Lower leg skin (tissue), 4 donors: Measurements from ENCODE around the gene CYB5R4. TPM values are rescaled to one million over a fixed set of nuclear protein-coding genes. Genes with fewer than 3 reads are reported as not detected.
"Not testable (repeated sequence)": the region's sequence is repeated elsewhere in the genome, so short reads cannot be mapped to it uniquely, and the experiment has no call there.

Experiments used
- DNase-seq, 2 donors: peaks; one replicate each; pipeline ENCODE4 v3.0.0-alpha.2; 2019; ENCODE audit warnings: low spot score in 2 of 2
- H3K4me3 ChIP-seq: fragments of 200-600 bp; sonication (generic); 2 replicates; pipeline ENCODE4 v1.5.1; 2017; ENCODE audit warnings: mild to moderate bottlenecking, low read depth; ENCODE audit not compliant: poor library complexity, severe bottlenecking
- POLR2A ChIP-seq, 2 donors: fragments of 450-650 bp; IDR thresholded peaks; one replicate each; pipeline ENCODE4 v1.6.1; 2016 to 2017; ENCODE audit warnings: antibody characterized with exemption in 2 of 2, mild to moderate bottlenecking in 1 of 2, moderate library complexity in 1 of 2
- WGBS, 2 donors: methylation state at CpG; one replicate each; pipeline ENCODE4 v1.1.5; 2018; 5-methylcytosine and 5-hydroxymethylcytosine counted together
- intact Hi-C: fragments of 100-400 bp; cut with DNase I; formaldehyde crosslinking; loops from one replicate; pipeline ENCODE4 v1.15.0; 2023; ENCODE audit warnings: low total_unique reads
- total RNA-seq, 4 donors: library from RNA; depleted of rRNA; stranded (reverse); fragments of >200 nt; gene quantifications; one replicate each; pipeline ENCODE4 v1.1.0, GENCODE V29; 2016
- TF ChIP-seq, protein P1 (sequence below), 3 donors: fragments of 450-650 bp; IDR thresholded peaks; one replicate each; pipeline ENCODE4 v1.5.1; 2016; ENCODE audit warnings: antibody characterized with exemption in 3 of 3, mild to moderate bottlenecking in 3 of 3, moderate library complexity in 2 of 3

Gene CYB5R4
- total RNA-seq, 4 donors from 2014 or later = 4.8 to 14.6 (median 7.2) TPM

DNA sequence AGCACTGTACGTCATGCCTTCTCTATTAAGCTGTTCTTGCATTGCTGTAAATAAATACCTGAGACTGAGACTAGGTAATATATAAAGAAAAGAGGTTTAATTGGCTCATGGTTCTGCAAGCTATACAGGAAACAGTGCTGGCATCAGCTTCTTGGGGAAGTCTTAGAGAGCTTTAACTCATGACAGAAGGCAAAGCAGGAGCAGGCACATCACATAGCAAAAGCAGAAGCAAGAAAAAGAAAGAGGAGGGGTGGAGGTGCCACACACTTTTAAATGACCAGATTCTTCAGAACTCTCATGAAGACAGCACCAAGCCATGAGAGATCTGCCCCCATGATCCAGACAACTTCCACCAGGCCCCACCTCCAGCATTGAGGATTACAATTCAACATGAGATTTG is 30.1 kb downstream of the CYB5R4 start:
- DNase-seq = no peak
- H3K4me3 ChIP-seq = no peak overlapping the region
- TF ChIP-seq, protein P1, sequence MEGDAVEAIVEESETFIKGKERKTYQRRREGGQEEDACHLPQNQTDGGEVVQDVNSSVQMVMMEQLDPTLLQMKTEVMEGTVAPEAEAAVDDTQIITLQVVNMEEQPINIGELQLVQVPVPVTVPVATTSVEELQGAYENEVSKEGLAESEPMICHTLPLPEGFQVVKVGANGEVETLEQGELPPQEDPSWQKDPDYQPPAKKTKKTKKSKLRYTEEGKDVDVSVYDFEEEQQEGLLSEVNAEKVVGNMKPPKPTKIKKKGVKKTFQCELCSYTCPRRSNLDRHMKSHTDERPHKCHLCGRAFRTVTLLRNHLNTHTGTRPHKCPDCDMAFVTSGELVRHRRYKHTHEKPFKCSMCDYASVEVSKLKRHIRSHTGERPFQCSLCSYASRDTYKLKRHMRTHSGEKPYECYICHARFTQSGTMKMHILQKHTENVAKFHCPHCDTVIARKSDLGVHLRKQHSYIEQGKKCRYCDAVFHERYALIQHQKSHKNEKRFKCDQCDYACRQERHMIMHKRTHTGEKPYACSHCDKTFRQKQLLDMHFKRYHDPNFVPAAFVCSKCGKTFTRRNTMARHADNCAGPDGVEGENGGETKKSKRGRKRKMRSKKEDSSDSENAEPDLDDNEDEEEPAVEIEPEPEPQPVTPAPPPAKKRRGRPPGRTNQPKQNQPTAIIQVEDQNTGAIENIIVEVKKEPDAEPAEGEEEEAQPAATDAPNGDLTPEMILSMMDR (IDR thresholded peaks at IDR 0.05) = no peak
- TF ChIP-seq POLR2A (IDR thresholded peaks at IDR 0.05) = no peak
- WGBS, 2 donors = 100% methylated on average over 1 of the region's 1 CpG
- intact Hi-C loops = no loop called here

DNA sequence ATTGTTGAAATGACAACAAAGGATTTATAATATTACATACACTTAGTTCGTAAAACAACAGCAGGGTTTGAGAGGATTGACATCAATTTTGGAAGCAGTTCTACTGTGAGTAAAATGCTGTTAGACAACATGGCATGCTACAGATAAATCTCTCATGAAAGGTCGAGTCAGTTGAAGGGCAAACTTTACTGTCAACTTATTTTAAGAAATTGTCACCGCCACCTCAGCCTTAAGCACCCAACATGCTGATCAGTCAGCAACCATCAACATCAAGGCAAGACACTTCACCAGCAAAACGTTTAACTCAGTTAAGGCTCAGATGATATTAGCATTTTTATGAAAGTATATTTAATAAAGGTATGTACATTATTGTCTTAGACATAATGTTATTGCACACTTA is 31.0 kb downstream of the CYB5R4 start:
- TF ChIP-seq, protein P1 (IDR thresholded peaks at IDR 0.05) = no peak
- no peak for TF ChIP-seq POLR2A (IDR thresholded peaks at IDR 0.05)
- 91 to 92% methylated on average over 4 of the region's 4 CpGs for WGBS, 2 donors
- DNase-seq = no peak
- no peak overlapping the region for H3K4me3 ChIP-seq
- intact Hi-C loops = no loop called here

DNA sequence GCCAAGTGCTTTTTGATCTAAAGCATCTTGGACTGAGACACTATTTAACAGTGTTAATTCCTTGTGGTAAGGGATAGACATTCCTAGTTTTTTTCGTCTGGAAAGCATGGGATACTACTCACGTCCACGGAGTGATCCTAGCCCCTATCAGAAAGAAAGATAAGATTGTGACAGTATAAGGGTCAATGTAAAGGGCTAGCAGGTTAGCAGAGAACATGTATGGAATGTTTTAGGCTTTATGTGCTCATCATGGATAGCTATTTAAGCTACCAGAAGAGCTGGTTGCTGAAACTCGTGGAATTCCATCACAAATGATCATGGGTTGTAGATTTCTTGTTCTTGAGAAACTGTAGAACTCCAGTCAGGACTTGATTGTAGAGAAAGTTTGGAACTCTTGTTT is 32.1 kb downstream of the CYB5R4 start:
- 84 to 89% methylated on average over 4 of the region's 4 CpGs for WGBS, 2 donors
- intact Hi-C loops = no loop called here
- no peak for TF ChIP-seq POLR2A (IDR thresholded peaks at IDR 0.05)
- TF ChIP-seq, protein P1 (IDR thresholded peaks at IDR 0.05) = no peak
- DNase-seq = no peak
- H3K4me3 ChIP-seq = no peak overlapping the region

DNA sequence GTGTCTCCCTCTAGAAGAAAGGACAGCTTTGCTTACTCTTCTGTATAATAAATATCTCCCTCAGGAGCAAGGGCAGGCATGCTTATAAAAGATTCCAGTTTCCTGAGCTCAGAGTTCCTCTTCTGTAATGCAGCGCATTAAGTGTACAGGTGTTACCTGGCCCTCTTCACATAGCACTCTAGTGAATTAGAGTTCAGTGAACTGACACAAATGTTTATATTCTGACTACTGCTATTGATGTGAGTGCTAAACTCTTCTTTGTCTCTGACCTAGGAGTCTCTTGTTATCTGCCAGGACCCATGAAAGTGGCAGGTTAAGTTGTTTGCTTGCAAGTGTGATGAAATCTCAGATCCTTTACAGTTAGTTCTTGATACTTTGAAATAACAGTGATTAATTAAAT is 33.5 kb downstream of the CYB5R4 start:
- no peak overlapping the region for H3K4me3 ChIP-seq
- TF ChIP-seq POLR2A (IDR thresholded peaks at IDR 0.05) = no peak
- TF ChIP-seq, protein P1 (IDR thresholded peaks at IDR 0.05) = no peak
- intact Hi-C loops = no loop called here
- 94 to 96% methylated on average over 1 of the region's 1 CpG for WGBS, 2 donors
- DNase-seq = no peak

DNA sequence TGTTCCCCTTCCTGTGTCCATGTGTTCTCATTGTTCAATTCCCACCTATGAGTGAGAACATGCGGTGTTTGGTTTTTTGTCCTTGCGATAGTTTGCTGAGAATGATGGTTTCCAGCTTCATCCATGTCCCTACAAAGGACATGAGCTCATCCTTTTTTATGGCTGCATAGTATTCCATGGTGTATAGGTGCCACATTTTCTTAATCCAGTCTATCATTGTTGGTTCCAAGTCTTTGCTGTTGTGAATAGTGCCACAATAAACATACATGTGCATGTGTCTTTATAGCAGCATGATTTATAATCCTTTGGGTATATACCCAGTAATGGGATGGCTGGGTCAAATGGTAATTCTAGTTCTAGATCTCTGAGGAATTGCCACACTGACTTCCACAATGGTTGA is 37.6 kb downstream of the CYB5R4 start:
- 100% methylated on average over 1 to 2 of the region's 2 CpGs for WGBS, 2 donors
- DNase-seq, H3K4me3 ChIP-seq, intact Hi-C loops: not testable (repeated sequence)

DNA sequence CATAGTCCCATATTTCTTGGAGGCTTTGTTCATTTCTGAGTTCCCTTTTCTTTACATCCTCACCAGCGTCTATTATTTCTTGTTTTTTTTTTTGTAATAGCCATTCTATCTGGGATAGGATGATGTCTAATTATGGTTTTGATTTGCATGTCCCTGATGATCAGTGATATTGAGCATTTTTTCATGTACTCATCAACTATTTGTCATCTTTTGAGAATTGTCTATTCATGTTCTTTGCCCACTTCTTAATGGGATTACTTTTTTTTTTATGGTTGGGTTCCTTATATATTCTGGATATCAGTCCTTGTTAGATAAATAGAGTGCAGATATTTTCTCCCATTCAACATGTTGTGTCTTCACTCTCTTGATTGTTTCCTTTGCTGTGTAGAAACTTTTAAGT is 42.1 kb downstream of the CYB5R4 start:
- no peak for TF ChIP-seq POLR2A (IDR thresholded peaks at IDR 0.05)
- TF ChIP-seq, protein P1 (IDR thresholded peaks at IDR 0.05) = no peak
- intact Hi-C loops = no loop called here
- 90 to 92% methylated on average over 1 of the region's 1 CpG for WGBS, 2 donors

More for the DNA sequence above, 42.1 kb downstream of the CYB5R4 start:
- DNase-seq = no peak
- H3K4me3 ChIP-seq = no peak overlapping the region
